HepG2 (cell line): ENCODE results near the gene PRRT2. TPM values are rescaled to one million over a fixed set of nuclear protein-coding genes. Genes with fewer than 3 reads are reported as not detected.

Experiments
- BRD4 ChIP-seq: sonication (generic); formaldehyde crosslinking; IDR thresholded peaks from 2 replicates; pipeline ENCODE4 v1.4.0; 2020; ENCODE audit warnings: missing genetic modification reagents
- DPF2 ChIP-seq: sonication (generic); formaldehyde crosslinking; IDR thresholded peaks from 2 replicates; pipeline ENCODE4 v1.4.0; 2020; ENCODE audit warnings: mild to moderate bottlenecking, low read depth, missing genetic modification reagents, borderline replicate concordance
- EP300 ChIP-seq, 3 experiments: sonication (generic) in 1 of 3; formaldehyde crosslinking in 1 of 3; IDR thresholded peaks; 2 replicates each; pipeline versions ENCODE4 v1.5.1 to v1.6.1; 2011 to 2020; ENCODE audit warnings: low read depth in 2 of 3, low read length in 2 of 3, borderline replicate concordance in 1 of 3, improper control_type of control experiment in 1 of 3, mild to moderate bottlenecking in 1 of 3, missing genetic modification reagents in 1 of 3, moderate library complexity in 1 of 3
- FOXA1 ChIP-seq, 2 experiments: fragments of 450-650 bp in 1 of 2; sonication (generic) in 1 of 2; formaldehyde crosslinking in 1 of 2; IDR thresholded peaks; 2 replicates each; pipeline versions ENCODE4 v1.4.0 to v1.6.1; 2016 to 2020; ENCODE audit warnings: missing genetic modification reagents in 1 of 2
- FOXC1 ChIP-seq: sonication (generic); formaldehyde crosslinking; IDR thresholded peaks from 2 replicates; pipeline ENCODE4 v1.8.0; 2022; ENCODE audit warnings: mild to moderate bottlenecking, missing genetic modification reagents, borderline replicate concordance
- MIXL1 ChIP-seq: IDR thresholded peaks from 2 replicates; pipeline ENCODE4 v1.6.1; 2016
- RFX1 ChIP-seq: fragments of 450-650 bp; IDR thresholded peaks from 2 replicates; pipeline ENCODE4 v1.6.1; 2017
- ZMYM3 ChIP-seq: sonication (generic); formaldehyde crosslinking; IDR thresholded peaks from 2 replicates; pipeline ENCODE4 v1.5.1; 2020; ENCODE audit warnings: mild to moderate bottlenecking, missing genetic modification reagents
- ZNF883 ChIP-seq: sonication (generic); formaldehyde crosslinking; IDR thresholded peaks from 2 replicates; pipeline ENCODE4 v1.5.1; 2020; ENCODE audit warnings: mild to moderate bottlenecking, missing genetic modification reagents; ENCODE audit errors: not compliant biosample characterization
- polyA plus RNA-seq, 8 experiments: library from polyadenylated mRNA; depleted of rRNA in 3 of 8; stranded (reverse) in 7 of 8; unstranded in 1 of 8; fragments of >200 nt; fragmentation: Illumina TruSeq in 4 of 8; extraction: Trizol in 4 of 8; gene quantifications; 2 replicates each; pipeline versions ENCODE4 v1.2.1 to v1.2.3, GENCODE V29; 2011 to 2016; ENCODE audit warnings: low read depth in 4 of 8, missing spikeins in 1 of 8, mixed read lengths in 1 of 8; ENCODE audit not compliant: insufficient read depth in 1 of 8
- total RNA-seq, 5 experiments: library from RNA; depleted of rRNA; stranded (reverse); fragments of >200 nt; fragmentation: Illumina TruSeq; extraction: Trizol; gene quantifications; 2 replicates each; pipeline ENCODE4 v1.2.3, GENCODE V29; 2016; ENCODE audit warnings: low read depth in 1 of 5
- TF ChIP-seq, protein P1 (sequence below): sonication (generic); formaldehyde crosslinking; IDR thresholded peaks from 2 replicates; pipeline ENCODE4 v1.5.0; 2020; ENCODE audit warnings: mild to moderate bottlenecking, missing genetic modification reagents, borderline replicate concordance
- TF ChIP-seq, protein P2 (sequence below): sonication (generic); formaldehyde crosslinking; IDR thresholded peaks from 2 replicates; pipeline ENCODE4 v1.5.1; 2020; ENCODE audit warnings: mild to moderate bottlenecking, missing genetic modification reagents, moderate library complexity
- TF ChIP-seq, protein P3 (sequence below): sonication (generic); formaldehyde crosslinking; IDR thresholded peaks from 2 replicates; pipeline ENCODE4 v1.4.0; 2020; ENCODE audit warnings: mild to moderate bottlenecking, missing genetic modification reagents
- TF ChIP-seq, protein P4 (sequence below): sonication (generic); formaldehyde crosslinking; IDR thresholded peaks from 2 replicates; pipeline ENCODE4 v1.8.0; 2023; ENCODE audit warnings: mild to moderate bottlenecking, missing genetic modification reagents
- TF ChIP-seq, protein P5 (sequence below): sonication (generic); formaldehyde crosslinking; IDR thresholded peaks from 2 replicates; pipeline ENCODE4 v1.4.0; 2020; ENCODE audit warnings: missing genetic modification reagents

The PRRT2 gene
- total and polyA plus RNA-seq, 2 of the 13 experiments (the other 11 are each of a cell fraction or from before 2014, with no cell fraction given), result 0.51 to 1.1 TPM

DNA sequence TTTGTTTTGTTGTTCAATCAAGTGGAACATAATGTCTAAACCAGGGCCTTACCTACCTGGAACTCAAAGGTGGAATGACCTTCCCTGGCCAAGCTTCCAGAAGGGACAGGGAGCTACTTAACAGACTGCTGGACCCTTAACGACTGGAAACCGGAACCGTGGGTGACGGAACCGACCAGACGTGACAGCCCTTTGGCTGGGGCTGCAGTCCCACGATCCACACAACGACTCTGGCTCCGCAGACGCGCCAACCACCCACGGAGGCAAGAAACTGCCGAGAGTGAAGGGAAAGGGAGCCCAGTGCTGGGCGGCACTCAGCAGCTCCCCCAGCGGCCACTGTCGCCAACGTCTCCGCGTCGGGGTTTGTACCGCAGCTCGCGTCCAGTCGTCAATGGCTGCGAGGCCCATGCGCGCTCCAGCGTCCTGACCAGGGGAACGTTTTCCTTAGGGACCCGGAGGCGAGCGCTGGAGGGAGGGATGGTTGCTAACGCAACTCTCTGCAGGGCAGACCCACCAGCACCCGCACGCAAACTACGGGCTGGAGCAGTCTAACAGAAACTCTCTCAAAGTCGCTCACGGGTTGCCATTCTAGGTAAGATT, 27.0 kb upstream of the PRRT2 start (continued):
- TF ChIP-seq, protein P1, sequence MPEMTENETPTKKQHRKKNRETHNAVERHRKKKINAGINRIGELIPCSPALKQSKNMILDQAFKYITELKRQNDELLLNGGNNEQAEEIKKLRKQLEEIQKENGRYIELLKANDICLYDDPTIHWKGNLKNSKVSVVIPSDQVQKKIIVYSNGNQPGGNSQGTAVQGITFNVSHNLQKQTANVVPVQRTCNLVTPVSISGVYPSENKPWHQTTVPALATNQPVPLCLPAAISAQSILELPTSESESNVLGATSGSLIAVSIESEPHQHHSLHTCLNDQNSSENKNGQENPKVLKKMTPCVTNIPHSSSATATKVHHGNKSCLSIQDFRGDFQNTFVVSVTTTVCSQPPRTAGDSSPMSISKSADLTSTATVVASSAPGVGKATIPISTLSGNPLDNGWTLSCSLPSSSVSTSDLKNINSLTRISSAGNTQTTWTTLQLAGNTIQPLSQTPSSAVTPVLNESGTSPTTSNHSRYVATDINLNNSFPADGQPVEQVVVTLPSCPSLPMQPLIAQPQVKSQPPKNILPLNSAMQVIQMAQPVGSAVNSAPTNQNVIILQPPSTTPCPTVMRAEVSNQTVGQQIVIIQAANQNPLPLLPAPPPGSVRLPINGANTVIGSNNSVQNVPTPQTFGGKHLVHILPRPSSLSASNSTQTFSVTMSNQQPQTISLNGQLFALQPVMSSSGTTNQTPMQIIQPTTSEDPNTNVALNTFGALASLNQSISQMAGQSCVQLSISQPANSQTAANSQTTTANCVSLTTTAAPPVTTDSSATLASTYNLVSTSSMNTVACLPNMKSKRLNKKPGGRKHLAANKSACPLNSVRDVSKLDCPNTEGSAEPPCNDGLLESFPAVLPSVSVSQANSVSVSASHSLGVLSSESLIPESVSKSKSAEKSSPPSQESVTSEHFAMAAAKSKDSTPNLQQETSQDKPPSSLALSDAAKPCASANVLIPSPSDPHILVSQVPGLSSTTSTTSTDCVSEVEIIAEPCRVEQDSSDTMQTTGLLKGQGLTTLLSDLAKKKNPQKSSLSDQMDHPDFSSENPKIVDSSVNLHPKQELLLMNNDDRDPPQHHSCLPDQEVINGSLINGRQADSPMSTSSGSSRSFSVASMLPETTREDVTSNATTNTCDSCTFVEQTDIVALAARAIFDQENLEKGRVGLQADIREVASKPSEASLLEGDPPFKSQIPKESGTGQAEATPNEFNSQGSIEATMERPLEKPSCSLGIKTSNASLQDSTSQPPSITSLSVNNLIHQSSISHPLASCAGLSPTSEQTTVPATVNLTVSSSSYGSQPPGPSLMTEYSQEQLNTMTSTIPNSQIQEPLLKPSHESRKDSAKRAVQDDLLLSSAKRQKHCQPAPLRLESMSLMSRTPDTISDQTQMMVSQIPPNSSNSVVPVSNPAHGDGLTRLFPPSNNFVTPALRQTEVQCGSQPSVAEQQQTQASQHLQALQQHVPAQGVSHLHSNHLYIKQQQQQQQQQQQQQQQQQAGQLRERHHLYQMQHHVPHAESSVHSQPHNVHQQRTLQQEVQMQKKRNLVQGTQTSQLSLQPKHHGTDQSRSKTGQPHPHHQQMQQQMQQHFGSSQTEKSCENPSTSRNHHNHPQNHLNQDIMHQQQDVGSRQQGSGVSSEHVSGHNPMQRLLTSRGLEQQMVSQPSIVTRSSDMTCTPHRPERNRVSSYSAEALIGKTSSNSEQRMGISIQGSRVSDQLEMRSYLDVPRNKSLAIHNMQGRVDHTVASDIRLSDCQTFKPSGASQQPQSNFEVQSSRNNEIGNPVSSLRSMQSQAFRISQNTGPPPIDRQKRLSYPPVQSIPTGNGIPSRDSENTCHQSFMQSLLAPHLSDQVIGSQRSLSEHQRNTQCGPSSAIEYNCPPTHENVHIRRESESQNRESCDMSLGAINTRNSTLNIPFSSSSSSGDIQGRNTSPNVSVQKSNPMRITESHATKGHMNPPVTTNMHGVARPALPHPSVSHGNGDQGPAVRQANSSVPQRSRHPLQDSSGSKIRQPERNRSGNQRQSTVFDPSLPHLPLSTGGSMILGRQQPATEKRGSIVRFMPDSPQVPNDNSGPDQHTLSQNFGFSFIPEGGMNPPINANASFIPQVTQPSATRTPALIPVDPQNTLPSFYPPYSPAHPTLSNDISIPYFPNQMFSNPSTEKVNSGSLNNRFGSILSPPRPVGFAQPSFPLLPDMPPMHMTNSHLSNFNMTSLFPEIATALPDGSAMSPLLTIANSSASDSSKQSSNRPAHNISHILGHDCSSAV (CRISPR knock-in tag), result no peak
- peak; percentile 90 for TF ChIP-seq ZMYM3 (CRISPR knock-in tag)
- no peak for TF ChIP-seq DPF2
- TF ChIP-seq, protein P2, sequence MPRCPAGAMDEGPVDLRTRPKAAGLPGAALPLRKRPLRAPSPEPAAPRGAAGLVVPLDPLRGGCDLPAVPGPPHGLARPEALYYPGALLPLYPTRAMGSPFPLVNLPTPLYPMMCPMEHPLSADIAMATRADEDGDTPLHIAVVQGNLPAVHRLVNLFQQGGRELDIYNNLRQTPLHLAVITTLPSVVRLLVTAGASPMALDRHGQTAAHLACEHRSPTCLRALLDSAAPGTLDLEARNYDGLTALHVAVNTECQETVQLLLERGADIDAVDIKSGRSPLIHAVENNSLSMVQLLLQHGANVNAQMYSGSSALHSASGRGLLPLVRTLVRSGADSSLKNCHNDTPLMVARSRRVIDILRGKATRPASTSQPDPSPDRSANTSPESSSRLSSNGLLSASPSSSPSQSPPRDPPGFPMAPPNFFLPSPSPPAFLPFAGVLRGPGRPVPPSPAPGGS, result peak; percentile 84
- no peak for TF ChIP-seq RFX1
- peak; percentile 67 for TF ChIP-seq FOXC1 (CRISPR knock-in tag)
- TF ChIP-seq EP300 (IDR thresholded peaks at IDR 0.05; ENCODE audit: low read depth in 2 of 2, low read length in 2 of 2), result no peak
- TF ChIP-seq EP300 (CRISPR knock-in tag; IDR thresholded peaks at IDR 0.05; ENCODE audit: borderline replicate concordance), result peak; percentile 30; the same call in 1 of the 2 replicates
- TF ChIP-seq, protein P3, sequence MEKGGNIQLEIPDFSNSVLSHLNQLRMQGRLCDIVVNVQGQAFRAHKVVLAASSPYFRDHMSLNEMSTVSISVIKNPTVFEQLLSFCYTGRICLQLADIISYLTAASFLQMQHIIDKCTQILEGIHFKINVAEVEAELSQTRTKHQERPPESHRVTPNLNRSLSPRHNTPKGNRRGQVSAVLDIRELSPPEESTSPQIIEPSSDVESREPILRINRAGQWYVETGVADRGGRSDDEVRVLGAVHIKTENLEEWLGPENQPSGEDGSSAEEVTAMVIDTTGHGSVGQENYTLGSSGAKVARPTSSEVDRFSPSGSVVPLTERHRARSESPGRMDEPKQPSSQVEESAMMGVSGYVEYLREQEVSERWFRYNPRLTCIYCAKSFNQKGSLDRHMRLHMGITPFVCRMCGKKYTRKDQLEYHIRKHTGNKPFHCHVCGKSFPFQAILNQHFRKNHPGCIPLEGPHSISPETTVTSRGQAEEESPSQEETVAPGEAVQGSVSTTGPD (CRISPR knock-in tag), result no peak
- TF ChIP-seq ZNF883, result peak; percentile 86
- TF ChIP-seq, protein P4, sequence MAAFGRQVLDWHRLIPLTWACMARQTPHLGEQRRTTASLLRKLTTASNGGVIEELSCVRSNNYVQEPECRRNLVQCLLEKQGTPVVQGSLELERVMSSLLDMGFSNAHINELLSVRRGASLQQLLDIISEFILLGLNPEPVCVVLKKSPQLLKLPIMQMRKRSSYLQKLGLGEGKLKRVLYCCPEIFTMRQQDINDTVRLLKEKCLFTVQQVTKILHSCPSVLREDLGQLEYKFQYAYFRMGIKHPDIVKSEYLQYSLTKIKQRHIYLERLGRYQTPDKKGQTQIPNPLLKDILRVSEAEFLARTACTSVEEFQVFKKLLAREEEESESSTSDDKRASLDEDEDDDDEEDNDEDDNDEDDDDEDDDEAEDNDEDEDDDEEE (CRISPR knock-in tag), result no peak
- TF ChIP-seq MIXL1 (CRISPR knock-in tag), result peak; percentile 71
- TF ChIP-seq BRD4 (CRISPR knock-in tag), result 0 out of 2 replicates have a peak, but pooled peaks have one; percentile 24
- TF ChIP-seq FOXA1 (IDR thresholded peaks at IDR 0.05), result no peak
- TF ChIP-seq FOXA1 (CRISPR knock-in tag; IDR thresholded peaks at IDR 0.05), result peak; percentile 38; the same call in 1 of the 2 replicates
- TF ChIP-seq, protein P5, sequence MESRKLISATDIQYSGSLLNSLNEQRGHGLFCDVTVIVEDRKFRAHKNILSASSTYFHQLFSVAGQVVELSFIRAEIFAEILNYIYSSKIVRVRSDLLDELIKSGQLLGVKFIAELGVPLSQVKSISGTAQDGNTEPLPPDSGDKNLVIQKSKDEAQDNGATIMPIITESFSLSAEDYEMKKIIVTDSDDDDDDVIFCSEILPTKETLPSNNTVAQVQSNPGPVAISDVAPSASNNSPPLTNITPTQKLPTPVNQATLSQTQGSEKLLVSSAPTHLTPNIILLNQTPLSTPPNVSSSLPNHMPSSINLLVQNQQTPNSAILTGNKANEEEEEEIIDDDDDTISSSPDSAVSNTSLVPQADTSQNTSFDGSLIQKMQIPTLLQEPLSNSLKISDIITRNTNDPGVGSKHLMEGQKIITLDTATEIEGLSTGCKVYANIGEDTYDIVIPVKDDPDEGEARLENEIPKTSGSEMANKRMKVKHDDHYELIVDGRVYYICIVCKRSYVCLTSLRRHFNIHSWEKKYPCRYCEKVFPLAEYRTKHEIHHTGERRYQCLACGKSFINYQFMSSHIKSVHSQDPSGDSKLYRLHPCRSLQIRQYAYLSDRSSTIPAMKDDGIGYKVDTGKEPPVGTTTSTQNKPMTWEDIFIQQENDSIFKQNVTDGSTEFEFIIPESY, result peak; percentile 94
